K562 (cell line): ENCODE measurements around the gene ZNF692. TPM values are rescaled to one million over a fixed set of nuclear protein-coding genes. Genes with fewer than 3 reads are reported as not detected.

Experiments used
- ATAC-seq: fragments of 200-7000 bp; cut with Tn5 transposase; 3 replicates; pipeline ENCODE4 v1.9.1; 2020; ENCODE audit warnings: moderate library complexity
- BruUV-seq: library from RNA; stranded (reverse); fragments of 400-500 nt; replicated peaks from 2 replicates; lab custom pipeline; 2021; lab: Mats Ljungman, UMichigan
- CTCF ChIA-PET: fragments of 300-600 bp; formaldehyde crosslinking; extraction: SDS; loops from one replicate; lab custom pipeline; 2021; ENCODE audit warnings: low intra/inter-chr PET ratio; lab: Yijun Ruan, JAX
- POLR2A ChIA-PET: fragments of 300-600, 350-650 bp; sonication (Branson Sonifier 250); formaldehyde crosslinking; extraction: SDS; loops from one replicate; lab custom pipeline; 2021; ENCODE audit warnings: antibody characterized with exemption, inconsistent platforms; lab: Yijun Ruan, JAX
- DNase-seq, 4 experiments: peaks; one replicate each; pipeline versions ENCODE4 v3.0.0 to v3.0.0-alpha.2; 2011 to 2018; ENCODE audit warnings: low spot score in 3 of 4, mixed read lengths in 3 of 4; ENCODE audit errors: extremely low read depth in 1 of 4
- FAIRE-seq: peaks from 2 replicates; lab custom pipeline; 2011; peaks lifted over from hg19 to GRCh38; lab: Jason Lieb, UNC
- H2AFZ ChIP-seq: 2 replicates; pipeline ENCODE4 v1.6.0; 2011; ENCODE audit warnings: low read depth, low read length, control low read depth, inconsistent platforms
- H3K27ac ChIP-seq: fragments of 200-600 bp; 3 replicates; pipeline ENCODE4 v1.8.0; 2011; ENCODE audit warnings: low read depth, mild to moderate bottlenecking, control low read depth, inconsistent platforms, low read length, moderate library complexity, mixed read lengths; ENCODE audit errors: extremely low read depth
- H3K27me3 ChIP-seq, 2 experiments: fragments of 300-600 bp in 1 of 2; 2 replicates in 1 of 2; 3 replicates in 1 of 2; pipeline versions ENCODE4 v1.6.0 to v1.8.0; 2011; ENCODE audit warnings: inconsistent platforms in 2 of 2, low read length in 2 of 2, mild to moderate bottlenecking in 1 of 2, mixed read lengths in 1 of 2, moderate library complexity in 1 of 2; ENCODE audit not compliant: control insufficient read depth in 2 of 2, insufficient read depth in 2 of 2
- H3K36me3 ChIP-seq: fragments of 300-600 bp; 3 replicates; pipeline ENCODE4 v1.8.0; 2011; ENCODE audit warnings: mild to moderate bottlenecking, low read length, inconsistent platforms; ENCODE audit not compliant: control insufficient read depth, insufficient read depth
- H3K4me1 ChIP-seq, 2 experiments: fragments of 200-600 bp in 1 of 2; replicated peaks in 1 of 2; 2 replicates in 1 of 2; 3 replicates in 1 of 2; pipeline versions ENCODE4 v1.5.1 to v1.8.0; 2011; ENCODE audit warnings: inconsistent platforms in 2 of 2, low read length in 2 of 2, mild to moderate bottlenecking in 1 of 2, mixed read lengths in 1 of 2, moderate library complexity in 1 of 2; ENCODE audit not compliant: control insufficient read depth in 2 of 2, insufficient read depth in 2 of 2
- H3K4me2 ChIP-seq: 2 replicates; pipeline ENCODE4 v1.6.1; 2011; ENCODE audit warnings: low read length, control low read depth, inconsistent platforms, mixed read lengths; ENCODE audit not compliant: insufficient read depth
- H3K4me3 ChIP-seq: fragments of 200-600 bp; sonication (generic), shearing (Covaris generic); 2 replicates; pipeline ENCODE4 v1.5.1; 2016; ENCODE audit warnings: control low read depth, inconsistent platforms
- H3K79me2 ChIP-seq: fragments of 200-600 bp; 3 replicates; pipeline ENCODE4 v1.8.0; 2011; ENCODE audit warnings: low read length, inconsistent platforms; ENCODE audit not compliant: control insufficient read depth, insufficient read depth
- H3K9ac ChIP-seq, 2 experiments: 2 replicates each; pipeline versions ENCODE4 v1.6.0 to v1.6.1; 2011; ENCODE audit warnings: low read depth in 2 of 2, low read length in 2 of 2, control low read depth in 1 of 2, inconsistent platforms in 1 of 2, mild to moderate bottlenecking in 1 of 2, mixed read lengths in 1 of 2; ENCODE audit not compliant: insufficient read depth in 1 of 2
- H3K9me1 ChIP-seq: one replicate; pipeline ENCODE4 v1.6.0; 2011; ENCODE audit warnings: inconsistent platforms, mild to moderate bottlenecking, low read length, moderate library complexity; ENCODE audit not compliant: control insufficient read depth, insufficient read depth
- H3K9me3 ChIP-seq: replicated peaks from 2 replicates; pipeline ENCODE4 v1.5.1; 2011; ENCODE audit warnings: low read depth, low read length, inconsistent platforms; ENCODE audit not compliant: control insufficient read depth, insufficient read depth
- H4K20me1 ChIP-seq: replicated peaks from 2 replicates; pipeline ENCODE4 v1.6.1; 2011; ENCODE audit warnings: low read length, inconsistent platforms, mixed read lengths; ENCODE audit not compliant: control insufficient read depth, insufficient read depth
- RFX1 ChIP-seq: fragments of 450-650 bp; IDR thresholded peaks from 2 replicates; pipeline ENCODE4 v1.6.1; 2016; ENCODE audit warnings: mild to moderate bottlenecking, moderate library complexity
- SUPT5H ChIP-seq: fragments of 450-650 bp; IDR thresholded peaks from 2 replicates; pipeline ENCODE4 v1.6.1; 2016
- WGBS: fragments of 100-300 bp; shearing (Covaris generic); methylation state at CpG from one replicate; pipeline ENCODE4 v1.1.6; 2016; ENCODE audit warnings: low coverage, mixed read lengths; ENCODE audit not compliant: insufficient coverage; ENCODE audit errors: missing lambda C conversion rate; 5-methylcytosine and 5-hydroxymethylcytosine counted together
- in situ Hi-C: fragments of 300-500 bp; cut with MboI; formaldehyde crosslinking; loops from 4 replicates; pipeline ENCODE4 v1.15.0; 2018; ENCODE audit warnings: inconsistent platforms, mixed read lengths
- intact Hi-C: fragments of 100-400 bp; cut with micrococcal nuclease; formaldehyde crosslinking; loops from 2 replicates; pipeline ENCODE4 v1.14.2; 2022
- polyA plus RNA-seq, 8 experiments: library from polyadenylated mRNA; depleted of rRNA in 4 of 8; stranded (reverse) in 5 of 8; unstranded in 3 of 8; fragments of >200 nt; fragmentation: Nextera tagmentation in 2 of 8; fragmentation: Illumina TruSeq in 1 of 8; extraction: Ambion mirVana in 2 of 8; extraction: Trizol in 1 of 8; gene quantifications; 2 replicates each; pipeline versions ENCODE4 v1.2.1 to v1.2.3, GENCODE V29; 2011 to 2014; ENCODE audit warnings: inconsistent platforms in 1 of 8, missing spikeins in 1 of 8
- total RNA-seq, 7 experiments: library from RNA; depleted of rRNA in 6 of 7; stranded (reverse); fragments of >200 nt in 6 of 7; fragmentation: Illumina TruSeq in 2 of 7; extraction: Trizol in 2 of 7; gene quantifications; 2 replicates each; pipeline versions ENCODE4 v1.2.1 to v1.2.3, GENCODE V29; 2011 to 2021; ENCODE audit warnings: low replicate concordance in 1 of 7
- TF ChIP-seq, protein P1 (sequence below): fragments of 250-450 bp; sonication (Bioruptor Pico); IDR thresholded peaks from 2 replicates; pipeline ENCODE4 v1.5.0; 2021
- TF ChIP-seq, protein P2 (sequence below), 2 experiments: fragments of 250-450 bp in 1 of 2; fragments of 450-650 bp in 1 of 2; sonication (Bioruptor Pico) in 1 of 2; IDR thresholded peaks; 2 replicates each; pipeline versions ENCODE4 v1.6.1 to v1.8.0; 2016 to 2021; ENCODE audit warnings: mild to moderate bottlenecking in 2 of 2, moderate library complexity in 2 of 2, missing compliant biosample characterization in 1 of 2, missing genetic modification characterization in 1 of 2

ZNF692 gene
- total and polyA plus RNA-seq, 9 of the 15 experiments (the other 6 are each of a cell fraction or from before 2014, with no cell fraction given) = 8.4 to 143 (median 55.9) TPM

DNA sequence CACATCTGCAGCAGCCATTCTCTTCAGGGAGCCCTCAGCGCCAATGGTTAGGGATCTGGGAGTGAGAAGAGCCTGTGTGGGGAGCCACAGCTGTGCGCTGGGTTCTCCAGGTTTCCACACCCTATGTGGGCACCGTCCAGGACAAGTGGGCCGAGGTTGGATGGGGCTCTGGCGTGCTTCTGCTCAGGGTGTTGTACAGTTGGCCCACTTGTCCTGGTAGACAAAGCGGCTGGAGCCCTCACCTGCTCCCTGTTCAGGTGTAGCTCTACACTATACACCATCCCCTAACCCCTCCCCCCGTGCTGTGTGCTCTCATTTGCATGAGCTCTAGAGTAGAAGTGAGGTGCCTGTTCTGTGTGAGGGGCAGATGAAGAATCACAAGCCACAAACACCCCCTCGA is 45.3 kb downstream of the ZNF692 start:
- intact Hi-C loops = no loop called here
- FAIRE-seq = no peak
- CTCF ChIA-PET = interaction anchor here (0.8 kb wide), 1 partner anchor 410 kb away, joined by 3 read pairs; no protein-coding TSS in a partner anchor

DNA sequence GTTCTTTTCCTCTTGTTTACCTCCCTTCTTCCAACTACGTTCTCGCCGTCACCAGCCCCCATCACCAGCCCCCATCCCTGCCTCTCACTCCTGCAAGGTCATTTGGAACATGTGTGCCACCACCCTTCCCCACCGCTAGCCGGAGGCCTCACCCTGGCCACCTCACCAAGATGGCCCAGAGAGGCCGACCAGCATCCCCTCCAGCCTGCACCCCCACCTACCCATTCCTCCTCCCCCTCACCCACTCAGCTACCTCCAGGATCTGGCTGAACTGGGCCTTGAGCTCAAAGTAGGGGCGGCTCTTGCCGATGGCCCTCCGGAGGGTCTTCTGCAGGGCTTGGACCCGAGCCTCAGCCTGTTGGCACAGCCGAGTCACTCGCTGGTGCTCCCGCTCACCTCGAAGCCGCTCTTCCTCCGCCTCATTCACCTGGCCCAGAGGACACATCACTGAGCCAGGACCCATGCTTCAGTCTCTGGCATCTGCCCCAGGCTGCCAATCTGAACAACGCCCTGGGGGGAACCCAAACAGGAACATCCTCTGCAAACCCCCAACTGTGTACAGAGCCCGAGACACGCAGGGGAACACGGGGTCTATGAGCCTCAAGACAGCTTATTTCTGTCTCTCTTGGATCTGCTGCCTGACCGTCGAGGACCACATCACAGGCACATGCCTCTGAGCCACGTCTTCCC is 46.0 kb downstream of the ZNF692 start:
- peaks cover 0 to 6% of the 10 kb centered on the region in 2 experiments; a peak in 2 of 5 replicates for H3K4me1 ChIP-seq
- H4K20me1 ChIP-seq = 0 out of 2 replicates have a peak, but pooled peaks cover 4% of the 10 kb centered on the region
- H3K9me3 ChIP-seq = no peaks in the 10 kb centered on the region
- POLR2A ChIA-PET = interaction anchor here (0.7 kb wide), 2 partner anchors 9 to 12 kb away, joined by 3 read pairs; partner anchors contain the start of gene SH3BP5L
- CTCF ChIA-PET = no interaction called here
- no peaks in the 10 kb centered on the region for H3K79me2 ChIP-seq
- no peaks in the 10 kb centered on the region for H3K27me3 ChIP-seq
- peaks cover 52% of the 10 kb centered on the region for H3K36me3 ChIP-seq
- no peaks in the 10 kb centered on the region for H3K9me1 ChIP-seq
- TF ChIP-seq, protein P1, sequence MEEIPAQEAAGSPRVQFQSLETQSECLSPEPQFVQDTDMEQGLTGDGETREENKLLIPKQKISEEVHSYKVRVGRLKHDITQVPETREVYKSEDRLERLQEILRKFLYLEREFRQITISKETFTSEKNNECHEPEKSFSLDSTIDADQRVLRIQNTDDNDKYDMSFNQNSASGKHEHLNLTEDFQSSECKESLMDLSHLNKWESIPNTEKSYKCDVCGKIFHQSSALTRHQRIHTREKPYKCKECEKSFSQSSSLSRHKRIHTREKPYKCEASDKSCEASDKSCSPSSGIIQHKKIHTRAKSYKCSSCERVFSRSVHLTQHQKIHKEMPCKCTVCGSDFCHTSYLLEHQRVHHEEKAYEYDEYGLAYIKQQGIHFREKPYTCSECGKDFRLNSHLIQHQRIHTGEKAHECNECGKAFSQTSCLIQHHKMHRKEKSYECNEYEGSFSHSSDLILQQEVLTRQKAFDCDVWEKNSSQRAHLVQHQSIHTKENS (CRISPR knock-in tag) = no peak
- peak; percentile 27; the same call in 1 of the 2 replicates for TF ChIP-seq SUPT5H
- WGBS = 87% methylated on average over 22 of the region's 23 CpGs
- no peak overlapping the region for H2AFZ ChIP-seq
- H3K4me3 ChIP-seq = no peak overlapping the region
- H3K27ac ChIP-seq = no peak overlapping the region
- H3K9ac ChIP-seq = peak overlapping the region in 1 of 2 experiments; percentile 32; a peak in 2 of 4 replicates
- in situ Hi-C loops = no loop called here
- ATAC-seq = no peak
- no TSS peak for BruUV-seq
- intact Hi-C loops = no loop called here
- DNase-seq = peak in 2 of 4 experiments; percentile 7 to 8
- no peak for FAIRE-seq
- H3K4me2 ChIP-seq = no peak overlapping the region

More for the DNA sequence above, 45.3 kb downstream of the ZNF692 start:
- Histone ChIP-seq H2AFZ (no peak overlapping the region), H3K36me3 (peaks cover 55% of the 10 kb centered on the region), H3K79me2 (no peaks in the 10 kb centered on the region), H3K9me3 (no peaks in the 10 kb centered on the region), H3K27me3 (no peaks in the 10 kb centered on the region), H3K27ac (no peak overlapping the region), H3K9me1 (no peaks in the 10 kb centered on the region), H3K4me3 (no peak overlapping the region)
- DNase-seq = peak in 1 of 4 experiments; percentile 5
- 79% methylated on average over 7 of the region's 8 CpGs for WGBS
- in situ Hi-C loops = no loop called here
- no peak for ATAC-seq
- POLR2A ChIA-PET = interaction anchor here (0.6 to 0.8 kb wide), 3 partner anchors 8 to 25 kb away, joined by 3 read pairs; partner anchors contain the start of gene ZNF672
- no peak for TF ChIP-seq SUPT5H
- TF ChIP-seq, protein P2, sequence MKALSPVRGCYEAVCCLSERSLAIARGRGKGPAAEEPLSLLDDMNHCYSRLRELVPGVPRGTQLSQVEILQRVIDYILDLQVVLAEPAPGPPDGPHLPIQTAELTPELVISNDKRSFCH (CRISPR knock-in tag; IDR thresholded peaks at IDR 0.05) = no peak
- TF ChIP-seq, protein P2 (tag; IDR thresholded peaks at IDR 0.05) = no peak
- TF ChIP-seq RFX1 = no peak
- TF ChIP-seq, all 486 proteins: peak for 0
- H4K20me1 ChIP-seq = 0 out of 2 replicates have a peak, but pooled peaks cover 4% of the 10 kb centered on the region
- no TSS peak for BruUV-seq
- no peak overlapping the region for H3K4me2 ChIP-seq
- peaks cover 0 to 6% of the 10 kb centered on the region in 2 experiments; a peak in 2 of 5 replicates for H3K4me1 ChIP-seq
- peak overlapping the region in 1 of 2 experiments; percentile 76; a peak in 2 of 4 replicates for H3K9ac ChIP-seq
